Type B pancreatic cell (in vitro differentiated cells): ENCODE measurements around the gene MAPK10. TPM values are rescaled to one million over a fixed set of nuclear protein-coding genes. Genes with fewer than 3 reads are reported as not detected.

Experiments used
- DNase-seq: peaks from one replicate; pipeline ENCODE4 v3.0.0; 2021; ENCODE audit warnings: mixed read lengths; ENCODE audit not compliant: unreplicated experiment; ENCODE audit errors: extremely low spot score
- H3K27ac Mint-ChIP-seq: 2 replicates; pipeline ENCODE4 v1.8.0; 2021; ENCODE audit warnings: mild to moderate bottlenecking, mixed read lengths
- H3K27me3 Mint-ChIP-seq: 2 replicates; pipeline ENCODE4 v1.8.0; 2021; ENCODE audit warnings: mixed read lengths
- H3K36me3 Mint-ChIP-seq: 2 replicates; pipeline ENCODE4 v1.8.0; 2021; ENCODE audit warnings: mixed read lengths
- H3K4me1 Mint-ChIP-seq: one replicate; pipeline ENCODE4 v1.8.0; 2021; ENCODE audit warnings: mixed read lengths; ENCODE audit not compliant: unreplicated experiment
- H3K4me3 Mint-ChIP-seq: 2 replicates; pipeline ENCODE4 v1.8.0; 2021; ENCODE audit warnings: mild to moderate bottlenecking, mixed read lengths
- H3K9me3 Mint-ChIP-seq: 2 replicates; pipeline ENCODE4 v1.8.0; 2021; ENCODE audit warnings: mixed read lengths
- CTCF ChIP-seq: fragments of 200-600 bp; sonication (generic); conservative IDR thresholded peaks from 2 replicates; pipeline ENCODE4 v1.5.0; 2021; ENCODE audit warnings: antibody characterized with exemption, mild to moderate bottlenecking
- total RNA-seq: library from RNA; stranded (reverse); gene quantifications from 2 replicates; pipeline ENCODE4 v1.2.1, GENCODE V29; 2021; ENCODE audit warnings: low replicate concordance

Gene MAPK10
- total RNA-seq, 1 donor from 2014 or later = 19.1 TPM

- no peak overlapping the region for H3K27ac Mint-ChIP-seq
- no peaks in the 10 kb centered on the region for H3K36me3 Mint-ChIP-seq
- H3K4me1 Mint-ChIP-seq = no peaks in the 10 kb centered on the region
- H3K4me3 Mint-ChIP-seq = no peak overlapping the region
- H3K27me3 Mint-ChIP-seq = no peaks in the 10 kb centered on the region
- no peak for DNase-seq
- H3K9me3 Mint-ChIP-seq = no peaks in the 10 kb centered on the region
- TF ChIP-seq CTCF = no peak
Measured at GRCh38 chr4:86203176-86203575, 156.7 kb downstream of the MAPK10 start.

- no peaks in the 10 kb centered on the region for H3K27me3 Mint-ChIP-seq
- peaks cover 15% of the 10 kb centered on the region for H3K9me3 Mint-ChIP-seq
- no peak overlapping the region for H3K4me3 Mint-ChIP-seq
- no peak overlapping the region for H3K27ac Mint-ChIP-seq
- no peak for DNase-seq
- peaks cover 8% of the 10 kb centered on the region for H3K36me3 Mint-ChIP-seq
- peaks cover 4% of the 10 kb centered on the region for H3K4me1 Mint-ChIP-seq
- TF ChIP-seq CTCF = no peak
Measured at GRCh38 chr4:86185659-86186058, 174.2 kb downstream of the MAPK10 start.

GRCh38 chr4:86184901-86185285, 175.0 kb downstream of the MAPK10 start:
- H3K36me3 Mint-ChIP-seq = peaks cover 11% of the 10 kb centered on the region
- no peak overlapping the region for H3K4me3 Mint-ChIP-seq
- no peak for DNase-seq
- peaks cover 13% of the 10 kb centered on the region for H3K9me3 Mint-ChIP-seq
- H3K4me1 Mint-ChIP-seq = peaks cover 4% of the 10 kb centered on the region
- TF ChIP-seq CTCF = no peak
- H3K27me3 Mint-ChIP-seq = no peaks in the 10 kb centered on the region
- H3K27ac Mint-ChIP-seq = no peak overlapping the region

- Mint-ChIP-seq H3K4me3 (no peak overlapping the region), H3K27ac (no peak overlapping the region), H3K27me3 (no peaks in the 10 kb centered on the region), H3K36me3 (peaks cover 11% of the 10 kb centered on the region), H3K4me1 (peaks cover 4% of the 10 kb centered on the region), H3K9me3 (peaks cover 12% of the 10 kb centered on the region)
- no peak for DNase-seq
- no peak for TF ChIP-seq CTCF
Measured at GRCh38 chr4:86184216-86184900, 175.5 kb downstream of the MAPK10 start.

- Mint-ChIP-seq H3K9me3 (peaks cover 11% of the 10 kb centered on the region), H3K4me1 (peaks cover 4% of the 10 kb centered on the region), H3K4me3 (no peak overlapping the region), H3K27me3 (no peaks in the 10 kb centered on the region), H3K27ac (no peak overlapping the region), H3K36me3 (peaks cover 11% of the 10 kb centered on the region)
- TF ChIP-seq CTCF = no peak
- no peak for DNase-seq
Measured at GRCh38 chr4:86181585-86181984, 178.3 kb downstream of the MAPK10 start.
